NCI-H2196 treated with DMSO at 0.1 percent for 48 hours (cell line): ENCODE results near the gene ATP2C2.
A peak's percentile ranks its signal among the peaks of the same experiment; 100 is the strongest.

ENCODE experiments used
- DNase-seq: peaks from one replicate; lab custom pipeline; 2025; ENCODE audit not compliant: unreplicated experiment; lab: John Stamatoyannopoulos, UW

Gene ATP2C2

DNA sequence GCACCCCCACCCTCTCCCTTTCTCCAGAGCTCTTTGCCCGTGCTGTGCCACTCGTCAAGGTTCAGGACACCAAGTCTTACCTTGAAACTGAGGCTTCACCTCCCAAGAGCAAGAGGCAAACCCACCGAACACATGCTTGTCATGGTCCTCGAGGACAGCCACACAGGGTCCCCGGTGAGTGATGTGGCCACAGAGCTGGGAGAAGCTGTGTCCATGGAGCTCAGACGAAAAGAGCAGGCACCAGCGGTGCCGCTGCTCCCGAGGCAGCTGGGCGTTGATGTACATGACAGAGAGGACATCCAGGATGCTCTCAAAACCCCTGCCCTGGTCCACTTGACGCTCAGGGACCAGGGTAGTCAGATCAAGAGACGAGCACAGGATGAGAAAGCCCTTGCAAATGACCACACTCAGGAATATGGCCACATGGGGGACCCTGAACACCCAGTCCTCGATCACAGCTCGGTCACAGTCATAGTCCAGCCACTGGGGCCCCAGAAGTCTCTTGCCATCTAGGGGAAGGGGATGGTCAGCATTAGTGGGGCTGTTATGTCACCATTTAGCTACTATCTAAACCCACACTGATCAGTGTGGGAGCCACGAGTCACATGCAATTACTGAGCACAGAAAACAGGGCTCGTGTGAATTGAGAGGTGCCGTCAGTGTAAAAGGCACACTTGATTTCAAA is 118.4 kb downstream of the ATP2C2 start:
- no peak for DNase-seq

DNA sequence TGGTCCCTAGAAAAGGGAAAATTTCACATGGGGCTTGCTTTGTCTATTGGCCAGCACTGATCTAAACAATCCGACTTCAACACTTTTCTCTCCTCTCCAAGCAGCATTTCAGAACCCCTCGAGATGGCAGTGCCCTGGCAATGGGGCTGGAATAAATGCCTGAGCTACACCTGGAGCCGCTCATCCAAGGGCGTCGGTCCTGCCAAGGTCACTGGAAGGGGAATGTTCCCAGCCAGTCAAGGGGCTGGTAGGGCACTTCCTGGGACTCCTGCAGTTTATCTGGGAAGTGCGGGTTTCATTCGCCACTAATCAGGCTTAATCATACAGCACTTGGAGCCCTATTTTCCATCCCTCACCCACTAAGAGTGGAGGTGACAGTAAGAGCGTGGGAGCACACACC is 119.0 kb downstream of the ATP2C2 start:
- no peak for DNase-seq

- DNase-seq: no peak
These were observed 120.8 kb downstream of the ATP2C2 start for GRCh38 chr16:84489131-84489530.

DNA sequence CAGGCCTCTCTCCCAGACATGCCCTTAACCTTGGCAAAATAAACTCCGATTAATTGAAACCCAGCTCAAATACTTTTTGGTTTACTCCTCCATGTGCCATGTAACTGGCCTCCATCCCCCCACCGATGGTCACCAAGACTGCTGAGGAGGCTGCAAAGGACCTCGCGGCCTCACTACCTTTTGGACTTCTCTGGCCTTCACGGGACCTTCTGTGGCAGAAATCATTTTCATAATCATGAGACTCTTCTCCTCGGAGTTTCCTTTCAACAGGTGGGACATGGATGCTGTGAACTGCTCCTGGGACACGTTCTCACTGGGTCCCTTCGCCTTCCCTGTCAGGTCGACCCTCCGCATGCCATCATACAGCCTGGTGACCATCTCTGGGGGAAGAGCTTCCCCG is 127.2 kb downstream of the ATP2C2 start:
- no peak for DNase-seq

DNA sequence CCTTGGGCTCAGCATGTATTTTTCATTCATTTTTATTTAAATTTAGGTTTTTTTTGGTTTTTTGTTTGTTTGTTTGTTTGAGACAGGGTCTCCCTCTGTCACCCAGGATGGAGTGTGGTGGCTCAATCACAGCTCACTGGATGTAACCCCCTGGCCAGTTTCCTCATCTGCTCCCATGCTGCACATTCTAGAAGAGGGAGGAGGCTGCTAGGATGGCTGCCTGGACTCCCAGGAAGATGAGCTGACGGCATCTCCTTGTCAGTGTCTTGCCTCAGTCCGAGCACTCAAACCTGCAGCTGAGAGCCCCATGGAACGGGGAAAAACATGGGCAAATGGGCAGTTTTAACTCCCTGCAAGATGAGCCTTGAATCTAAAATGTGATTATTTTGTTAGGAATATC is 128.7 kb downstream of the ATP2C2 start:
- DNase-seq: no peak

- DNase-seq: no peak
These were observed 129.3 kb downstream of the ATP2C2 start for GRCh38 chr16:84497418-84498222.

DNA sequence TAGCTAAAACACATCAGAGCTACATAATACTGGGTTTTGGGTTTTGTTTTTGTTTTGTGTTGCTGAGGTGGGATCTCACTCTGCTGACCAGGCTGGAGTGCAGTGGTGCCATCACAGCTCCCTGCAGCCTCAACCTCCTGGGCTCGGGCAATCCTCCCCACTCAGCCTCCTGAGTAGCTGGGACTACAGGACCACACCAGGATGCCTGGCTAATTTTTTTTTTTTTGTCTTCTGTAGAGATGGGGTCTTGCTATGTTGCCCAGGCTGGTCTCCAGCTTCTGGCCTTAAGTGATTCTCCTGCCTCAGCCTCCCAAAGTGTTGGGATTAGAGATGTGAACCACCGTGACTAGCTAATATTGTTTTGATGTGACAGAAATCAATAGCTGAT is 129.9 kb downstream of the ATP2C2 start:
- DNase-seq: no peak

DNA sequence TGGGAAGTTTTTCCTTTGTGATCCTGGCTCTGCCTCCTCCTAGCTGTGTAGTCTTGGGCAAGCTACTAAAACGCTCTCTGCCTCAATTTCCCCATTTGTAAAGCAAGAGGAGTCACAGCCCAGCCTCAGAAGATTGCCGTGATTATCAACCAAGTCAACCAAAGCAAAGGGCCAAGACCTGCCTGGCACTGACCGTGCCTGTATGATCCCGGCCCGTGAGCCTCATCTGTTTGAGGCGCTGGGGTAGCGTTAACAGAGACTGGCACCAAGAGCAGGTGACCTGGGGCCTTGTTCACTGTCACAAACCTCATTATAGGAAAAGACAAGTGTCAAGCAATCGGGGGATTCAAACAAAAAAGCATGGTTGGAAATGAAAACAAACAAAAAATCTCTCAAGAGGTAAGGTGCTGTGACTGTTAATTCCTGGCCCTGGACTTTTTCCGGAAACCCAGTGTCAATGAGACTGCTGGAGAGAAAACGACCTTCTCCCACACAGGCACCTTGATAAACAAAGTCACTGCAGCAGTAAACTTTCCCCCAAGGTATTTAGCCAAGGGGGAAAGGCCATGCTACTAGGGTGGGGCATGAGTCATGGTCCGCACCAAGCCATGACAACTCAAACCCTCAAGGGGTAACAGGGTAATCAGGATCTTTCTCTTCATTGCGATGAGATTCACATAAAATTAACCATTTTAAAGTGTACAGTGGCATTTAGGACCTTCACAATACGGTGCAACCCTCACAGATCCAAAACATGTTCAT is 130.7 kb downstream of the ATP2C2 start:
- DNase-seq: no peak

GRCh38 chr16:84499638-84500037 is 131.3 kb downstream of the ATP2C2 start:
- no peak for DNase-seq

DNA sequence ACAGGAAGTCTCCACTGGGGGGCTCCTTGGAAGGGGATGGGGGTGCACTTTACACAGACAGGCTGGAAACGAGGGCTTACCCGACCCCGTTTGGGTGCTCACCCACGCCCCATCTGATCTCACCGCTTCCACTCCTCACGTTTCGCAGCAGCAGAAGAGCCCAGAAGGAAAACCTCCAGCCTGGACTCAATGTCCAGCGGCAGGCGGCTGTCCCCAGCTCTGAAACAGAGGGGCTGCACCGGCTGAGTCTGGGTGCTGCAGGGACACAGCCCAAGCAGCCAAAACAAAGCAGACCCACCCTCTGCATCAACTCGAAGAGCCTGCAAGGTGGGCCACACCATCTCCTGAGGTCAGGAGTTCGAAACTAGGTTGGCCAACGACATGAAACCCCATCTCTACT is 132.2 kb downstream of the ATP2C2 start:
- DNase-seq: no peak

DNA sequence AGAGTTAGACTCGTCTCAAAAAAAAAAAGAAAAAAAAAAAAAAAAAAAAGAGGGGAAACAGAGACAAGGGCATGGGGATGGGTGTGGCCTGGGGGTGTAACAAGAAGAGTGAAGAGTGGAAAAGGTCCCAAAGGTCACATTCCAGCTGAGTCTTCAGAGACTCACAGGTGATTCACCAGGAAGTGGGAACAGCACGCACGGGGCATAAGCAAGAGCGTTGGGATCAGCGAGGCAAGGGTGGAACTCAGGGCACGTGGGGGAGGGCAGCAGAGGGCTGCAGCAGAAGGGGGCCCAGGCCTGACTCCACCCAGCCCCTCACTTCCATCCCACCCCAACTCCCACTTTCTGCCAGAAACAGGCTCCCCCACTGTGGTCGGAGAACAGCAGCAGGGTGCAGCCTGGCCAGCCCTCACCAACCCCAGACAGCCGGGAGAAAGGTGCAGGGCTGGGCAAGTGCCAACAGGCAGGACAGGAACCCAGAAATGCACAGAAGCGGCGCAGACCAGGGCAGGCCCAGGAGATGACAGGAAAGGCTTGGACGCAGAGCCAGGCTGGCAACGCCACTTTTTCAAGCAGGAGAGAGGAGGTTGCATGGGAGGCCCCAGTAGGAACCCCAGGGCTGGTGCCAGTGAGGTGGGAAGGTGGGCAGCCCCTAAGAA is 132.9 kb downstream of the ATP2C2 start:
- no peak for DNase-seq

- DNase-seq: no peak
These were observed 133.7 kb downstream of the ATP2C2 start for GRCh38 chr16:84502075-84502474.

- no peak for DNase-seq
These were observed 134.2 kb downstream of the ATP2C2 start for GRCh38 chr16:84502581-84502980.

GRCh38 chr16:84503751-84504395 is 135.5 kb downstream of the ATP2C2 start:
- DNase-seq: no peak

- DNase-seq: peak; percentile 75
These were observed 136.3 kb downstream of the ATP2C2 start, which contains the start of gene MEAK7 for GRCh38 chr16:84504420-84505248. TSS of gene MEAK7 (minus strand) at chr16:84504659. CDS start at chr16:84498086, 6,573 bp downstream.

GRCh38 chr16:84505249-84506187 is 137.2 kb downstream of the ATP2C2 start:
- no peak for DNase-seq

- DNase-seq: no peak
These were observed 139.0 kb downstream of the ATP2C2 start for GRCh38 chr16:84507011-84507982.

GRCh38 chr16:84508502-84508901 is 140.2 kb downstream of the ATP2C2 start:
- DNase-seq: no peak
